Activated T-cell treated with anti-CD3 and anti-CD28 coated beads for 24 hours (primary cell): ENCODE measurements around the gene EFHC2.
"Not testable (repeated sequence)": the region's sequence is repeated elsewhere in the genome, so short reads cannot be mapped to it uniquely, and the experiment has no call there.

ENCODE experiments used
- DNase-seq: peaks from one replicate; pipeline ENCODE4 v3.0.0-alpha.2; 2020; ENCODE audit warnings: low read depth

EFHC2 gene

DNA sequence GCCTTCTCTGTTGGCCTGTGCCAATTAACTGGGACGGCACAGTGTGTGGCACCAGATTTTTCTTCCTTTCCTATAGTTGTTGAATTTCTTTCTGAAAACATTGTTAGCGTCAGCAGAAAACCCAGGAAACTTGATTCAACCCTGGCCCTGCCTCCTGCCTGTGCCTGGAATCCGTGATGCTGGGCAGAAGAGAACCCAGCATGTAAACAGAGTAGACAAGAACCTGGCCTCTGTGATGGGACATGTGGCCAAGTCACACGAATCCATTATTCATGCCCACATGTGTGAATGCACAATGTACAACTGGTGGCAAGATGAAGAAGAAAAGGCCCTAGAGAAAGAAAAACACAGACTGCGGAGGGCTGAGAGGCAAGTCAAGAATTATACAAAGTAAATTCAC, 111.4 kb downstream of the EFHC2 start:
- no peak for DNase-seq

GRCh38 chrX:44228621-44229020, 114.9 kb downstream of the EFHC2 start:
- DNase-seq = no peak

GRCh38 chrX:44227991-44228390, 115.5 kb downstream of the EFHC2 start:
- no peak for DNase-seq

GRCh38 chrX:44225667-44226066, 117.8 kb downstream of the EFHC2 start:
- DNase-seq = no peak

DNA sequence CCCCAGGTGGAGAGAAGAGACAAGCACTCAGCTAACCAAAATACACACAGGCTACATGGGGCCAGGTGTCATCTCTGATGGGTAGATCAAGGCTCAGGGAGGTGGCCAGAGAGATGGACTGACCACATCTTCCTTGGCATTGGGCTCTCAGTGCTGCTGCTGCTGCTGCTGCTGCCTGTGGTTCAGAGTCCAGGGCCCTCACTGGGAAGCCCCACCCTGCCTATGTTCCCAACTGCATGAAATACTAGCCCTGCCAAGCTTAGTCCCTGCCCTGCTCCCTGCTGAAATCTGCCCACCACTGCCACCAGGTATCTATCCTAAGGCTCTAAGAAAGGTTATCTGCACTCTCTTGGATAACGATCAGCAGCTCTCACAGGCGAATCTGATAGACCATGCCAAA, 118.7 kb downstream of the EFHC2 start:
- no peak for DNase-seq

- no peak for DNase-seq
Observed at GRCh38 chrX:44223150-44223549, 120.3 kb downstream of the EFHC2 start.

DNA sequence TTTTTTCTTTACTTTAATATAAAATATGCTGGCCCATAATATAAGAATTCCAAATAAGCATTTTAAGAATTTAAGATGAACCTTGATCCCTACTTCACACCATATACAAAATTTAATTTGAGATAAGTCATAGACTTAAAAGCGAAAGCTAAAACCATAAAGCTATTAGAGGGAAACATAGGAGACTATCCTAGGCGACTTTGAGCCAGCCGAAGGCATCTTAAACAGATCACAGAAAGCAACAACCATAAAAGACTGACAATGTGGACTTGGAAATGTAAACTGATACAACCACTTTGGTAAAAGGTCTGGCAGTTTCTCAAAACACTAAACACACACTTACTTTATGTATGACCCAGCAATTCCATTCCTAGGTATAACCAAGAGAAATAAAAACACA, 125.0 kb downstream of the EFHC2 start:
- DNase-seq = no peak

DNA sequence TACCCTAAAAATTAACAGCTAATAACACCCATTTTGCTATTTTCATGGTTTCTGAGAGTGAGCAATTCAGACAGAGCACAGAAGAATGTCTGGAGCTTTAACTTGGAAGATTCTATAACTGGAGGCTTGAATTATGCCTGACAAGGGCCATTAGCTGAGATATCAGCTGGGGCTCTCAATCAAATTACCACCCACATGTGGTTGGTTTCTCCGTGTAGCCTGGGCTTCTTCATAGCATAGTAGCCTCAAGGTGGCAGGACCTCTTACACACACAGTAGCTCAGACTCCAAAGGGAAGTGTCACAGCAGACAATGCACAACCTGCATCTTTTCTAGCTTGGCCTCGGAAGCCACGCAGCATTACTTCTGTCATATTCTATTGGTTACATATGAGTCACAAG, 127.3 kb downstream of the EFHC2 start:
- DNase-seq = no peak

- no peak for DNase-seq
Observed at GRCh38 chrX:44203791-44204190, 139.7 kb downstream of the EFHC2 start.

- no peak for DNase-seq
Observed at GRCh38 chrX:44202596-44202995, 140.9 kb downstream of the EFHC2 start.

GRCh38 chrX:44189116-44189515, 154.4 kb downstream of the EFHC2 start:
- DNase-seq = no peak

- DNase-seq = not testable (repeated sequence)
Observed at GRCh38 chrX:44187915-44188314, 155.6 kb downstream of the EFHC2 start.

GRCh38 chrX:44183329-44183728, 160.1 kb downstream of the EFHC2 start:
- DNase-seq = no peak

DNA sequence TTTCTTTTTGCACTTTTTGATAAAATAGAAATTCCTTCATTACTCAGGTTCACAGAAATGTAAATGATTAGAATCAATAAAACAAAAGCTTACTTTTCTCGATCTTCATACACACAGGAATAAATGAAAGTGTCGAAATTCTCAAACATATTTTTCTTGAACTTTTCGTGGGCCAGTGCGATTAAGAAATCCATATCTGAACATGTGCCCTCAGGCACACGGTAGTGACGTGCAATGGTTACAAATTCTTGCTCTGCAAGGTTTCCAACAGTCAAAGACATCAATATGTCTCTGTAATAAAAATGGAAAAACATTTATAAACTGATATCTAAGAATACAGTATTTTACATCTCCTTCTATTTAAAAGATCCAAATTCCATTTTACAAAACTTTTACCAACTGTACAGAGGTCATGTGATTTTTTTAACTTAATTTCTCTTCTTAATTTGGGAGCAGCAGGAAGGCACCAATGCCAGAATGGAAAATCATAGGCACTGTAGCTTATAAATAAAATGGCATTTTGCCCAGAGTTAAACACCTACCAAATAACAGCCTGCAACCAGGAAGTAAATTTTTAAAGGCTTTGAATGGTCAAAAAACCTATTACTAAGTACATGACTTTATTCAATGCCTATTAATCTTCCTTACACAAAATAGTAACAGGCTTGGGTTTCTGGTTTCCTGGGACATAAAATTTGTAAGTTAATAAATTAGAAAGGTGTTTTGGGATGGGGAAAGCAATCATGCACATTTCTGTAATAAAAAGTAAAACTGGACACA, 165.0 kb downstream of the EFHC2 start:
- DNase-seq = no peak

DNA sequence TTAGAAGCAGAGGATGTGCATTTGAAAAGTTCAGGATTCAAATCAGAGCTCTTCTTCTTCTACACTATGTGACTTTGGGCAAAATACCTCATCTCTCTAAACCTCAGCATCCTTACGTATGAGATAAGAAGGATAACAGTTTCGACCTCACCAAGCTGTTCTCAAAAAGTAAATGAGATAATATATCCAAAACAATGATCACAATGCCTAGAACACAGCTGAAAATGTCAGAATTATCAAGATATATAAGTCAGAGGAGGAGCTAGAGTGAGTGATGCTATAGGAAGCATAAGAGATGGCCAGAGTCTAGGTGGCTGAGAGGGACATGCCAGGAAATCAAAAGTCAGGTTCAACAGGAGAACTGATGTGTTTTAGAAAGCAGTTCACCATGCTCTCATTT, 168.0 kb downstream of the EFHC2 start:
- no peak for DNase-seq

GRCh38 chrX:44174061-44174460, 169.4 kb downstream of the EFHC2 start:
- no peak for DNase-seq

DNA sequence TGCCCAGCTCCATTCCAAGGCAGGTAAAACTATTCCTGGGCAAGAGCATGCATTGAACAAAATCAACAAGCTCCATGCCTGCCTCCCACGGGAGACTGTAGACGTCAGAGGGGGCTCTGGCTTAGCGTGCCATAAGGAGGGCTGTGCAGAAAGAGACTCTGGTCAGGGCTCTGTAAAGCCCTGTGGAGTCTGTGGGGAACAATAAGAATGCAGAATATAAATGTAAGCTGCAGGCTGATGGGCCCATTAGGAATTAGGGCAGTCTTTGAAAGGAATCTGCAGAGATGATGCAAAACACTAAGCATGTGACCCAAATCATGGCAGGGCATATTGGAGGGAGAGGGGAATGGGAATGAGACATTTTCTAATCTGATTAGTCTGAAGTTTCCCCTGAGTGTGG, 170.3 kb downstream of the EFHC2 start:
- no peak for DNase-seq

DNA sequence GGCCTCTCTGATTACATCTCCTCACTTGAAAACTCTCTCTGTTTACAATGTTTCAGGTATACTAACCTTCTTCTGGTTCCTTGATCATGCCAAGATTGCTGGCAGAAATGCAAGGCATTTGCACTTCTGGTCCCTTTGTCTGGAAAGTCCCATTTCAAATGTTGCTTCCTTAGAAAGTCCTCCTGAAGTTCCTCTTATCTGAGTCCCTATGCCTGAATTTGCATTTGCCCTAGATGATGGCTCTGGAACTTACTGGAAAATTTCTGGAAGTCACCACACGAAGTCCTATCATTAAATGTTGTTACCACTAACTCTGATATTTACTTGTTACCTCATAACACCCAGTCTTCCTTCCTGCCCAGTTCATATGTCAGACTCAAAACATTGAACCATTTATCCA, 176.4 kb downstream of the EFHC2 start:
- DNase-seq = no peak

DNA sequence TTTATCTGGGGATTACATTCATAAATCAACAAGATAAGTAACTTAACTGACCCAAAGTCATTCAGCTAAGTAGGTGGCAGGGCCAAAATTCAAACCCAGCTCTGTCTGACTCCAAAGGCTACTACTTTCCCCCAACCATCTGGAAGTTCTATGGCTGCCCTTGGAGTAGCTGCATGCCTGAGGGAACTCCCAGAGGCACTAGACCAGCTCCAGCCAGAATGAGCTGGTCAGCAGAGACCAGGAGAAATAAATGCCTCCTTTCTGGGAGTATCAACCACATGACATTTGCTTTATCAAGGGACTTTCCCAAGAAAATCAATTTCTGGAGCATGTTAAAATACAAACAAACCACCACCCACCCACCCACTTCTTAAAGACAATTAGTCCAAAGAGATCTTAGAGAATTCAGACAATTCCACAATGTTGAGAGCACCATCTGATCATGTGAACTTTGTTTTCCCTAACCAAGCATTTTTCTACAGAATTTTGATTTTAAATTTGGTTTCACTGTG, 180.5 kb downstream of the EFHC2 start:
- DNase-seq = no peak

DNA sequence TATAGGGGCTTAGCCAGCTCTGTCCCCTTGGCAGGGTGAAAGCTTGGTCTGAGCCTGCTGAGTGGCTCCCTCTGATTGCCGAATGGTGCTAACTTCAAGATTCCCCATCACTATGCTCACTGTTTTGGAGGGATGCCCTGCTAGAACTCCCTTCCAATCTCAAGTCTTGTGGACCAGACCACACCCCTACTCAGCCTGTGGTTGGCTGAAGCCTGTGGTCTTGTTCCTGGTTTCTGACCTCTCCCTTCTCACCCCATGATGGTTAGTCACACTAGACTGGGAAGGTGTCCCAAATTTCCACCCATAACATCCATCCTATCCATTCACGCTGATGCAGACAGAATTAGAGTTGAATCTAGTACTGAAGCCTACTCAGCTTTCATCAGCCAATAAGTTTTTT, 185.6 kb downstream of the EFHC2 start:
- no peak for DNase-seq

DNA sequence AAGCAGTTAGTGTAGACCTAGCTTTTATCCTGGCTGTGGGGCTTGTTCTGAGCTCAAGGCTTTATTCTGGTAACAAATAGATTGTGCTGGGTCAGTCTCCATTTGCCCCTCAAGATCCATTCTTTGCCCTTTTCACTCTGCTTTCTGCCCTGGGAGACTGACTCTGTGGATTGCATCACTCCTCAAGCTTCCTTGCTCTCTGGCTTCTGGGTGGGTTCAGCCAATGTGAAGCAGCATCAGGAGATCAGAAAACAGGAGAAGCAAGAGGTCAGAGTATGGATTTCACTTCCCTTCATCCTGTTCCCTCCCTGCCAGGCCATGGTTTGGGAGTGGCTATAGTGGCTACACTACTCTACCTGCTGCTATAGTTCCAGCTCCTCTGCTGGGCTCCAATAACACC, 186.2 kb downstream of the EFHC2 start:
- DNase-seq = no peak

- no peak for DNase-seq
Observed at GRCh38 chrX:44156726-44157125, 186.7 kb downstream of the EFHC2 start.

GRCh38 chrX:44155126-44155525, 188.3 kb downstream of the EFHC2 start:
- no peak for DNase-seq

GRCh38 chrX:44152852-44153251, 190.6 kb downstream of the EFHC2 start:
- no peak for DNase-seq
